Suprapubic skin (tissue), 4 donors: ENCODE measurements around the gene SIK3.

ENCODE experiments used
- CTCF ChIP-seq, 2 donors: fragments of 200-600 bp in 1 of 2; fragments of 450-650 bp in 1 of 2; sonication (generic) in 1 of 2; IDR thresholded peaks; one replicate each; pipeline ENCODE4 v1.5.1; 2016 to 2019; ENCODE audit warnings: antibody characterized with exemption in 2 of 2, mild to moderate bottlenecking in 1 of 2, moderate library complexity in 1 of 2
- EP300 ChIP-seq: sonication (generic); formaldehyde crosslinking; IDR thresholded peaks from one replicate; pipeline ENCODE4 v1.6.1; 2017; ENCODE audit warnings: antibody characterized with exemption
- POLR2A ChIP-seq, 2 donors: fragments of 450-650 bp; IDR thresholded peaks; one replicate each; pipeline ENCODE4 v1.6.1; 2017; ENCODE audit warnings: antibody characterized with exemption in 2 of 2, mild to moderate bottlenecking in 2 of 2, moderate library complexity in 2 of 2
- POLR2AphosphoS5 ChIP-seq, 3 donors: sonication (generic); formaldehyde crosslinking; IDR thresholded peaks; one replicate each; pipeline ENCODE4 v1.6.1; 2017; ENCODE audit warnings: antibody characterized with exemption in 3 of 3

GRCh38 chr11:117057317-117057716 is 40.9 kb downstream of the SIK3 start:
- TF ChIP-seq CTCF (IDR thresholded peaks at IDR 0.05) (no peak), POLR2A (IDR thresholded peaks at IDR 0.05) (no peak), POLR2AphosphoS5 (IDR thresholded peaks at IDR 0.05) (no peak), EP300 (no peak)
